Measurements from ENCODE around the gene TAS1R3.

GRCh38 chr1:1357871-1358432, 26.9 kb downstream of the TAS1R3 start:
- TF ChIP-seq CTCF (IDR thresholded peaks at IDR 0.05) (no peak), POLR2A (IDR thresholded peaks at IDR 0.05) (no peak)

All from testis (tissue), 2 donors.